NCI-H1092 (cell line): ENCODE measurements around the gene EDIL3.

Experiments used
- DNase-seq: peaks from one replicate; lab custom pipeline; 2025; lab: John Stamatoyannopoulos, UW

EDIL3 gene

GRCh38 chr5:83957188-83957587, 427.5 kb downstream of the EDIL3 start:
- DNase-seq = peak; percentile 0

GRCh38 chr5:83956386-83956785, 428.3 kb downstream of the EDIL3 start:
- DNase-seq = no peak

GRCh38 chr5:83955916-83956315, 428.8 kb downstream of the EDIL3 start:
- DNase-seq = no peak

- no peak for DNase-seq
Observed at GRCh38 chr5:83947763-83948162, 436.9 kb downstream of the EDIL3 start.

GRCh38 chr5:83946516-83946915, 438.2 kb downstream of the EDIL3 start:
- no peak for DNase-seq

- DNase-seq = no peak
Observed at GRCh38 chr5:83942155-83942554, 442.5 kb downstream of the EDIL3 start.

GRCh38 chr5:83937837-83938236, 446.8 kb downstream of the EDIL3 start:
- no peak for DNase-seq

- DNase-seq = no peak
Observed at GRCh38 chr5:83931969-83932368, 452.7 kb downstream of the EDIL3 start.

GRCh38 chr5:83927140-83927733, 457.4 kb downstream of the EDIL3 start:
- DNase-seq = peak; percentile 8

- DNase-seq = no peak
Observed at GRCh38 chr5:83925955-83926337, 458.7 kb downstream of the EDIL3 start.

- DNase-seq = no peak
Observed at GRCh38 chr5:83925321-83925954, 459.2 kb downstream of the EDIL3 start.

GRCh38 chr5:83924891-83925290, 459.8 kb downstream of the EDIL3 start:
- DNase-seq = no peak

GRCh38 chr5:83924171-83924570, 460.5 kb downstream of the EDIL3 start:
- no peak for DNase-seq

GRCh38 chr5:83922699-83923098, 462.0 kb downstream of the EDIL3 start:
- DNase-seq = no peak

GRCh38 chr5:83921666-83922193, 462.9 kb downstream of the EDIL3 start:
- DNase-seq = no peak

- no peak for DNase-seq
Observed at GRCh38 chr5:83919071-83920041, 465.3 kb downstream of the EDIL3 start.

GRCh38 chr5:83917261-83917908, 467.3 kb downstream of the EDIL3 start:
- no peak for DNase-seq

GRCh38 chr5:83914662-83915418, 469.8 kb downstream of the EDIL3 start:
- no peak for DNase-seq

- no peak for DNase-seq
Observed at GRCh38 chr5:83914199-83914598, 470.5 kb downstream of the EDIL3 start.

GRCh38 chr5:83913593-83913992, 471.1 kb downstream of the EDIL3 start:
- DNase-seq = no peak

GRCh38 chr5:83911367-83911919, 473.2 kb downstream of the EDIL3 start:
- DNase-seq = no peak
